Activated CD4-positive, CD25-positive, alpha-beta regulatory T cell treated with anti-CD3 and anti-CD28 coated beads, Interleukin-2, amount 50 U/mL, for 24 hours (primary cell): ENCODE measurements around the gene STARD10.
"Not testable (repeated sequence)": the region's sequence is repeated elsewhere in the genome, so short reads cannot be mapped to it uniquely, and the experiment has no call there.

Experiments used
- ATAC-seq, 2 donors: fragments of 150-1000 bp; cut with Tn5 transposase; one replicate each; pipeline ENCODE4 v1.10.0; 2021; ENCODE audit warnings: mild to moderate bottlenecking in 1 of 2, moderate library complexity in 1 of 2

STARD10 gene

DNA sequence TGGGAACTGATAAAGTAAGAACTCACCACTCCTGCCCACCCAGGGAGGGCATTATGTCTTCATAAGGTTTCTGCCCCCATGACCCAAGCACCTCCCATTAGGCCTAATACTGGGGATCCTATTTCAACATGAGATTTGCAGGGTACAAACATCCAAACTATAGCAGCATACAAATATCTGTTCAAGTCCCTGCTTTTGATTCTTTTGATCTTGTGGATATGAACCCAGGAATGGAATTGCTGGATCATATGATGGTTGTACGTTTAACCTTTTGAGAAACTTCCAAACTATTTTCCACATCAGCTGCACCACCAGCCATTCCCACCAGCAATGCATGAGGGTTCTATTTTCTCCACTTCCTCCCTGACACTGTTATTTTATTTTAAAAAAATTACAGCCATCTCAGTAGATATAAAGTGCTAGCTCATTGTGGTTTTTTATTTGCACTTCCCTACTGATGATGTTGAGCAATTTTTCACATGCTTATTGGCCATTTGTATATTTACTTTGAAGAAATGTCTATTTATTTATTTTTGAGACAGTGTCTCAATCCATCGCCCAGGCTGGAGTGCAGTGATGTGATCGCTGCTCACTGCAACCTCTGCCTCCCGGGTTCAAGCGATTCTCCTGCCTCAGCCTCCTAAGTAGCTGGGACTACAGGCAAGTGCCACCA lies 13.3 kb upstream of the STARD10 start:
- ATAC-seq: no peak

DNA sequence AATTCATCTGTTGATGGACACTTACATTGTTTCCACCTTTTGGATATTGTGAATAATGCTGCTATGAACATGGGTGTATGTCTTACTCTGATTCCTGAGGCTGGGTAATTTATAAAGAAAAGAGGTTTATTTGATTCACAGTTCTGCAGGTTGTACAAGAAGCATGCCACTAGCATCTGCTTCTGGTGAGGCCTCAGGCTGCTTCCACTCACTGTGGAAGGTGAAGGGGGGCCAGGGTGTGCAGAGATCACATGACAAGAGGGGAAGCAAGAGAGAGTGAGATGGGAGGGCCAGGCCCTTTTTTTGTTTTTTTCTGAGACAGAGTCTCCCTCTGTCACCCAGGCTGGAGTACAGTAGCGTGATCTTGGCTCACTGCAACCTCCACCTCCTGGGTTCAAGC lies 12.5 kb upstream of the STARD10 start:
- ATAC-seq: not testable (repeated sequence)

DNA sequence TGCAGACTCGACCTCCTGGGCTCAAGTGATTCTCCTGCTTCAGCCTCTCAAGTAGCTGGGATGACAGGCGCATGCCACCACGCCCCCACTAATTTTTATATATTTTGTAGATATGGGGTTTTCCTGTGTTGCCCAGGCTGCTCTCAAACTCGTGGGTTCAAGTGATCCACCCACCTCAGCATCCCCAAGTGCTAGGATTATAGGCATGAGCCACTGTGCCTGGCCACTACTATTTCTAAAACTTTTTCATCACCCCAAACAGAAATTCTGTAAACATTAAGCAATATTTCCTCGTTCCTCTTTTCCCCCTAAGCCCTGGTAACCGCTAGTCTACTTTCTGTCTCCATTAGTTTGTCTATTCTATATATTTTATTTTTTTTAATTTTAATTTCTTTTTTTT lies 11.4 kb upstream of the STARD10 start:
- ATAC-seq: no peak

DNA sequence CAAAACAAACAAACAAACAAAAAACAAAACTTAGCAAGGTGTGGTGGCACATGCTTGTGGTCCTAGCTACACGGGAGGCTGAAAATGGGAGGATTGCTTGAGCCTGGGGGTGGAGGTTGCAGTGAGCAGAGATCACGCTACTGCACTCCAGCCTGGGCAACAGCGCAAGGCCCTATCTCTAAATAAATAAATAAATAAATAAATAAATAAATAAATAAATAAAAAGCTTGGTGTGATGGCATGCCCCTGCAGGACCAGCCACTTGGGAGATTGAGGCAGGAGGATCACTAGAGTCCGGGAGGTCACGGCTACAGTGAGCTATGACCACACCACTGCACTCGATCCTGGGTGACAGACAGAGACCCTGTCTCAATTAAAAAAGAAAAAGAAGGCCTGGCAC lies 9.0 kb upstream of the STARD10 start:
- ATAC-seq: no peak

DNA sequence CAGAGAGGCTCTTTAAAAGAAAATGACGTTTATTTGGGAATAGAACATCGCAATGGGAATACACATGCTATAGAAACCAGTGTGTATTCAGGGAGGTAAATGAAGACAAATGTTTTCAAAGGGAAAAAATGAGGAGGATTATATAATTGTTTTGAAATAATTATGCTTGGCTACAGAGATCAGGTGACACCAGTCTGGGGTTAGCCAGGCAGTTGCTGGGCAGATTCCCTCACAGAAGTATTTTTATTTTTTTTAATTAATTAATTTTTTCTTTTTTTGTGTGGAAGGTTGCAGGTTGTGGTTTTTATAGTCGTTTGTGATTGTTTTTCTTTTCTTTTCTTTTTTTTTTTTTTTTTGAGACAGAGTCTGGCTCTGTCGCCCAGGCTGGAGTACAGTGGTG lies 5.6 kb upstream of the STARD10 start:
- no peak for ATAC-seq

DNA sequence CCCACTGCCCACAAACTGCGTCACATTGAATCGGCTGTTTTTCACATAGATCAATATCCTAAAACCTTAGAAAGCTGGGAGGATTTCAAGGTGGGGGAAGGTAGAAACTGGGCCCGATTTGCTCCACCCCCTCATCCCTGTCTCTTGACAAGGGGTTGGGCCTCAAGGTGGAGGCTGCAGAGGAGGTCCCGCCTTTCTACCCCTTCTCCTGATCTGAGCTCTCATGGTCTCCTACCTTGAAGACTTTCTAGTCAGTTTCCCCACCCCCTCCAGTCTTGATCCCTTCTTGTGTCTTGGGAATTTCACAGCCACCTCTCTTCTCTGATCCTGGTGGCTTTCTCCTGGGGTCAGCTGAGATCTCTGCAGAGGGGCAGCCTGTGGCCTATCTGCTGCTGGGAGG lies 4.5 kb upstream of the STARD10 start:
- no peak for ATAC-seq

DNA sequence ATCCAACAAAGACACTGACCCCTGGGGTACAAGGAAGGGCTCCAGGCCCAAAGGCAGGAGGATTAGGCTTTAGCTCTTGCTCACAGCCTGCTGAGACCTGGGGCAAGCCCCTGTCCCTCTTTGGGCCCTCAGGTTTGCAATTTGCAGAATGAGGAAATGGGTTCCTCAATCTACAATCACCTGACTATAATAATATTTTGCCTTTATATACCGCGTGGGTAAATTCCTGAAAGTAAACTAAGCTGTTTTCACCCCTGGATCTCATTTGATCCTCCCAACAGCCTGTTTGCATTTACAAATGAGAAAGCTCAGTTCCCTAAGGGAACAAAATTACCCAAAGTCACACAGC lies 797 bp downstream of the STARD10 start:
- no peak for ATAC-seq

DNA sequence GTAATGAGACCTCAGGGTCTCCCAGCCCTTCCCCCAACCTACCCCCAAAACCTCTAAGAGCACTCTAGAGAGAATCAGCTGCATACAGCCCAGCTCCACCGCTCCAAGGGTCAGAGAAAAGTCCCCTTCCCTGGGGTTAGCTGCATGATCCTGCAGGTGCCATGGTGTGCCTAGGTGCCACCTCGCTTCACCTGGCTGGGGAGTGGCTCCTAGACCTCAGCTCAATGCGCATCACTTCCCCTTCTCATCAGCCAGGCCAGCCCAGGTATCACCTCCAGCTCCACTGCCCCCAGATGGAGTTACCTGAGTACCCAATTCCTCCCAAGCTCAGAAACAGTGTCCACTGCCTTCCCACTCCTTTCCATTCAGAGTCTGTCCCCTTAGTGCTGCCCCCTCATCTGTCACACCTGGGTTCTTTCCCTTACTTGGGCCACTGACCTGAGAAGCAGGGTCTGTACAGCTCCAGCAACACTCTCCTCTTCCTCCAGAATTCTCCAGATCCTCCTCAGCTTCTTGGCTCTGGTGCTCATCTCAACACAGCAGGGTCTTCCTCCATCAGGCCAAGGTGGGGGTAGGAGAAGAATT lies 1.3 kb downstream of the STARD10 start:
- no peak for ATAC-seq

DNA sequence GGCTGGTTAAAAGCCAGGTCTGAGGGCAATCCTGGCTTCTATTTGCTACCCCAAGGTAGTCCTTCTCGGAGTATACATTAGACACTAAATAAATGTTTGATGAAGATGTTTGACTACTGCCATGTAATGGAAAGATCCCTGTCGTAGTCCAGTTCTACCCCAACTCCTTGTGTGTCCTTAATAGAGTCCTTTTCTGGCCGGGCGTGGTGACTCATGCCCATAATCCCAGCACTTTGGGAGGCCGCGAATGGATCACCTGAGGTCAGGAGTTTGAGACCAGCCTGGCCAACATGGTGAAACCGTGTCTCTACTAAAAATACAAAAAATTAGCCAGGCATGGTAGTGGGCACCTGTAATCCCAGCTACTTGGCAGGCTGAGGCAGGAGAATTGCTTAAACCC lies 2.6 kb downstream of the STARD10 start:
- not testable (repeated sequence) for ATAC-seq

DNA sequence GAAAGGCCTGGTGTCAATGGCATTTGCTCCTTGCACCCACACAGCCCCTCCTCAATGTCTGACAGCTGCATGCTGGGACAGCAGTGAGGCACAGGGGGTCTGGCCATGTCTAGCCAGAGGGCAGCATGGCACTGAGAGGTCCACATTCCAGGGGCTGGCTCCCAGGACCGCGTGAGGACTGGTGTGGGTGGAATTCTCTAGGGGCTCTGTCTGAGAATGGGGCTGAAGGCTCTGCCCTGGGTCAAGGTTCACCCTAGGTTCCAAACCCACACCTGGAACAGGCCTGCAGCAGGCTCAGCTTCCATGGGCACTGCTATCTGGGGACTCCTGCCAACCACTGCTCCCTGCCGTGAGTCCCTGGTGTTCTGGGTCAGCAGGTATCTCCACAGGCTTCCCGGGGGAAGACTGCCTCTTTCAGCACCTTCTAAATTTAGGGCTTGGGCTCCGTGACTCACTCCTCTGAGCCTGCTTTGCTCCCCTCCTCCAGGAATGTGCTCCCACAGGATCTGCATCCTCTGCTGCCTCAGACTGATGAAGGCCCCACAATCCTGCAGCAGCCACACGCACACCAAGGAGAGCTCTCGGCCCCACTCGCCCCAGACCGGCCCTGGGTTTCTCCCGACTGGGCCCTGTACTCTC lies 4.2 kb downstream of the STARD10 start:
- no peak for ATAC-seq

DNA sequence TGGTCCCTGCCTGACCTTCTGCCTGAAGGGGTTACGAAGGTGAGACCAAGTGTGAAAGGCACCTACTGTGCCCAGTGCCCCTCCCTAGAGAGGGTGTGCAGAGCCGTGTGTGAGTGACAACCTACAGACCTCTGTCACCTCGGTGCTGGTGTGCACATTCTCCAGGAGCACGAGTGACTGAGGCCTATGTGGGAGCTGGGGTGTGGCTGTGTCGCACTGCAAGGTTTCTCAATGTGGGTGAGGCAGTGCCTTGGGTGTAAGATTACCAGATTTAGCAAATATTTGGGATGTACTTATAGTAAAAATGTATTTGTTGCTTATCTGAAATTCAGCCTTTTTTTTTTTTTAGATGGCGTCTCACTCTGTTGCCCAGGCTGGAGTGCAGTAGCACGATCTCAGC lies 5.6 kb downstream of the STARD10 start:
- ATAC-seq: no peak

DNA sequence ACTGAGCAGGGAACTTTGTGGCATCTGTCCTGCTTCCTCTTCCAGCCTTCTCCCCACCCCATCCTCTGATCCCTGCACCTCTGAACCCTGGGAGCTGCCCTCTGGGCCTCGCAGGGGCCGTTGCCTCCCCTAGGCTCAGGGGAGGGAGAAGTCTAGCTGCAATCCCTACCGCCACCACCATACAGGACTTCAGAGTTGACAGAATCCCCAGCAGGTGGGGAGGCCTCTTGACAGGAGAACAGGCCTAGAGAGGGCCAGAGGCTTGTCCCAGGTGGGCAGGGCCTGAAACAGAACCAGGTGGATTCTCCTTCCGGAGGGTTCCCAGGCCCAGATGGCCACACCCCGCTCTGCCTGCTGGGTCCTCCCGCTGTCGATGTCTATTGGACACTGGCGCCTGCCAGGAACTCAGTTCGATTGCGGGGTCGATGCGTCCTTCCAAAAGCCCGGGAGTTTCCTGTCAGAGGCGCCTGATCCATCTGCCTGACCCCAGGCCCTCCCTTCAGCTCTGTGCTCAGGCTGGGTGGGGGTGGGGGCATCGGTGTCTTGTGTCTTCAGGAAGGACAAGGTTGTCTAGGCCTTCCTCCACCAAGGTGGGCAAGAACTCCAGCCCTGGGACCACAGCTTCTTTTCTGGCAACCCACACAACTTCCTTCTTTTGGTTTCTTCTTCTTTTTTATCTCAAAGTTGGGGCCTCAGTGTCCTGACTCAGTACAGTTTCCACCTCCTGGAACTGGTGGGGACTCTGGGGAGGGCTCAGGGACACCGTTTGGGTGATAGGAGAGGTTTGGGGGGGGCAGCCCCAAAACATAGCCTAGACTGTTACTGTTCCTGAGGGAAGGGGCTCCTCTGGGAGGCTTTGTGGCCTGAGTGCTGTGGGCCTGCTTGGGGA lies 6.4 kb downstream of the STARD10 start:
- ATAC-seq: peak; percentile 45 to 52

DNA sequence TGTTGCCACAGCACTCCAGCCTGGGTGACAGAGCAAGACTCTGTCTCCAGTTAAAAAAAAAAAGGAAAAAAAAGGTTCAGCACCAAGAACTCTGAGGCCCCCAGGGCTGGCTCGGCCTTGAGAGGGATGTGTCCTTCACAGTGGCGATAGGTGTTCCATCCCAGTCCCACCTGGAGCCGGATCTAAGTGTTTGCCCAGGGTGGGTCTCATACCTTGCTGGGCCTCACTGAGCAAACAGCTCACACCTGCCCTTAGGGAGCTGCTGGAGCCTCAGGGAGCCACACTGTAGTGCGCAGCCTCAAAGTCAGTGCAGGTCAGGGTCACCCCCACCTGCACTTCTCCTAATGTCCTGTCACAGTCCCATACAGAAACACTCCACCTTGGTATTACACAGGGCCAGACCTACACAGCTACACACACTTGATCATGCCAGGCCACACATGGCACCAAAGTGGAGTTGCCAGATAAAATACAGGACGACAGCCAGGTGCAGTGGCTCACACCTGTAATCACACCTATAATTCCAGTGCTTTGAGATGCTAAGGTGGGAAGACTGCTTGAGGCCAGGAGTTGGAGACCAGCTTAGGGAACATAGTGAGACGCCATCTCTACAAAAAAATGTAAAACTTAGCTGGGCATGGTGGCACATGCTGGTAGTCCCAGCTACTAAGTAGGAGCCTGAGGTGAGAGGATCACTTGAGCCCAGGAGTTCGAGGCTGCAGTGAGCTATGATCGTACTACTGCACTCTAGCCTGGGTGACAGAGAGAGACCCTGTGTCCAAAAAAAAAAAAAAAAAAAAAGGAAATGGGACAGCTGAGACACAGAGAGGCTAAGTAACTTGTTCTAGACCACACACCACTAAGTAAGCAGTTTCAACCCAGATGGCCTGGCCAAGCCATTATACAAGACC lies 7.3 kb downstream of the STARD10 start:
- ATAC-seq: no peak

DNA sequence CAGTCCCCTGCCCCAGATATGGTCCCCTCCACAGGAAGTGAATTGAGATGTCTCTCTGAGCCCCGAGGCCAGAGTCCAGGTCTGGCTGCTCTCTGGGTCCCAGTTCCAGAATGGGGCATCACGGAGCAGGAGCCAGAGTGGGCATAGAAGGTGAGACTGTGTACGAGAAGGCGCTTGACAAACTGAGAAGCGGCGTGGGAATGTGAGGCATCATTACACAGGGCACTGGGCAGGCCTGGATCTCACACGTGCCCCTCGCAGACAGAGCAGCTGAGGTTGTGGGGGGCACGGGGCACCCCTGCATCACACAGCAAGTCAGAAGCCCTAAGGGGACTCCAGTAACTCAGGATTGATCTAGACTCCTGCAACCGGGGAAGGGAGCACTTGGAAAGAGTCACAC lies 9.2 kb downstream of the STARD10 start:
- no peak for ATAC-seq

DNA sequence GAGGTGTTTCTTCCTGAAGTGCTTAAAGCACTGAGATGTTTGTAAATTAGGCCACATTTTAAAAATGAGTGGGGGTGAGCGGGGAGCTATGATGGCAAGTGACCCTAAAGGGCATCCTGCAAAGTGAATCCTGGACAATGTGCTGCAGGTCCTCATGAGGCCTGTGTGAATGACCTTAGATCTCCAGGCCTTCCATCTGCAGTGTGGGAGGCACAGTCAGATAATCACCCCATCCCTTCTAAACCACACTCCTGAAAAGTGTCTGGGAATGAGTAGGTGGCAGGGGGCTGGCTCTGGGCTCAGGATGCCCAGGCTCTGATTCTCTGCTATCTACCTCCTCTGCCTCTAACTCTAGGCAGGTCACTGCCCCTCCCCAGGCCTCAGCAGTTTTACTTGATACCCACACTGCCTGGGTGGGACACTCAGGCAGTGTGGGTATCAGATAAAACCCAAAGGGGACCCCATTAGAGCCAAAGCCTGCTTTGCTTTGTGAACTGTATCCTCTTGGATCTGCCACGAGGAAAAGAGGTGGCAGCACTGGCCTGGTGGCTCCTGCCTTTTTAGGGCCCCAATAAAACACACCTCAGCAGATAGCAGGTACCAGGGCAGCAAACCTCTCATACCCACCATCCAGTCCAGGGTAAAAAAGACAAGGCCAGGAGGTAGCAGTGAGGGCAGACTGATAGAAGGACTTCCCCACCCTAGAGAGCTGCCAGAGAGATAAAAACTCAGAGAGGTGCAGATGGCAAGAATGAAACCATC lies 10.5 kb downstream of the STARD10 start:
- ATAC-seq: no peak

DNA sequence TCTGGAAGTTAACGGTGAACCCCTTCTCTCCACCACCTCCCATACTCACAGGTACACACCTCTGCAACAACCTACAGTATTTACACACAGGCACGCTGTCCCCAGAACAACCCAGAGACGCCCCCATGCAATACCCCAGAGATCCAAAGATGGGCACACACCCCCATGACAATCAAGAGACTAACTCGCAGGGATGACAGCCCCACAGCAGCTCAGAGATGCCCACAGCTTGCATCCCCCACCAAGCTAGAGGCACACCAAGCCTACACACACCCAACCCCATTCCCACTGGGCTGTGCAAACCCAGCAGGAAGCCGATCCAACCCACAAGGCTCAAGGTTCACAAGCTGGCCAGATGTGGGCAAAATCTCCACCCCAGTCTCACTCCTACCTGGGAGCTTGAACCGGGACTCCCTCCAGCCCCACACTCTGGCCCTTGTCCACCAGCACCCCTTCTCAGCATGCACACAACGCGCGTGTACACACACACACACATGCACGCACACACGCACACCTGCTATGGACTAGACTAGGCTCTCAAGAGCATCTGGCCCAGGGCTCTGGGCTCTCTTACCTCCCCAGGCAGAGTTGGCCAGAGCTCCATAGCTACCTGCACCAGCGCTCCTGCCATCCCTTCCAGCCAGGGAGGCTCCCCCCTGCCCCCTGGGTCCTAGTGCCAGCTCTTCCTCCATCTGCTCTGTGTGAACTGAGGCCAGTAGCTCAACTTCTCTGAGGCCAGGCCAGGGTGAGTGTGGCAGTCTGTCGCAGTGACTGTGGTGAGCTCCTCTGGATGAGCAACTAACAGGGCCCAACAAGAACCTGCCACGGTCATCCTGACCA lies 11.5 kb downstream of the STARD10 start:
- peak; percentile 8 to 11 for ATAC-seq

DNA sequence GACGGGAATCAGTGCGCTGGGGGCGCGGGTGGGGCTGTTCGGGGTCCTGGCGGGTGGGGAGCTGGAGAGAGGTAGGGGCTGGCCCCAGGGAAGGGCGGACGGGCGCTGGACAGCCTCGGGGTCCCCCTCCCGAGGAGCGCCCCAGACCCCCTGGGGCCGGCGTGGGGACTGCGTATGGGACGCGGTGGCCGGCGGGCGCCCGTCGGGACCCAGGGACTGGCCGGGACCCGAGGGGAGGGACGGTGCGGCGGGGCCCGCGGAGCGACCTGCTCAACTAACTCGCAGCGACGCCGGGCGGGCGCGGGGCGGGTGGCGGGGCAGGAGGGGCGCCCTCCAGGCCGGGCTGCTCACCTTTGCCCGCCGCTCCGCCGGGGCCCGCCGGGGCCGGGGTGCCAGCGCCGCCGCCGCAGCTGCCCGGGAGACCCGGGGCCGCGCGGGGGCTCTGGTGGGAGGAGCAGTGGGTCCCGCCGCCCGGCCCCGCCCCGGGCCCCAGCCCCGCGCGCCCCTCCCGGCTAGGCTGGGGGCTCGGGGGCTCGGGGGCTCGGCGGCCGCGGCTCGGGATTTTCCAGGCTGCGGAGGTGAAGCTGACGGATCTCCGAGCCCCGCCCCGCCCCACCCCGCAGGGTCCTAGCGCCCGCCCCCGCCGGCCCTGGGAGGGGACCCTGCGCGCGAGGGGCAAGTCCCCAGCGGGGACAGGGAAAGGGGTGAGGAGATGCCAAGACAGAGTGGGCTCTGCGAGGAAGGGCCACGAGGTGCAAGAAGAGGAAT lies 12.3 kb downstream of the STARD10 start:
- ATAC-seq: peak; percentile 71 to 76

DNA sequence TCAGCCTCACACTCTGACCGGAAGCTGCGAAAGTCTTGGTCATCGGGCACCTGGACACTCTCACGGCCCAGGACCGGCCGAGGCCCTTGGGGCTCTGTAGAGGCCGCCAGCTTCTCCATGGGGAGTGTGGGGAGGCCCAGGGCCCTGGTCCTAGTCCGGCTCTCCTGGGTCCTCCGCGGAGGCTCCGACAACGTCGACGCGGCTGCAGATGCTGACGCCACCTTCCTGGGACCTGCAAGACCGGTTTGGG lies 12.9 kb downstream of the STARD10 start:
- no peak for ATAC-seq

DNA sequence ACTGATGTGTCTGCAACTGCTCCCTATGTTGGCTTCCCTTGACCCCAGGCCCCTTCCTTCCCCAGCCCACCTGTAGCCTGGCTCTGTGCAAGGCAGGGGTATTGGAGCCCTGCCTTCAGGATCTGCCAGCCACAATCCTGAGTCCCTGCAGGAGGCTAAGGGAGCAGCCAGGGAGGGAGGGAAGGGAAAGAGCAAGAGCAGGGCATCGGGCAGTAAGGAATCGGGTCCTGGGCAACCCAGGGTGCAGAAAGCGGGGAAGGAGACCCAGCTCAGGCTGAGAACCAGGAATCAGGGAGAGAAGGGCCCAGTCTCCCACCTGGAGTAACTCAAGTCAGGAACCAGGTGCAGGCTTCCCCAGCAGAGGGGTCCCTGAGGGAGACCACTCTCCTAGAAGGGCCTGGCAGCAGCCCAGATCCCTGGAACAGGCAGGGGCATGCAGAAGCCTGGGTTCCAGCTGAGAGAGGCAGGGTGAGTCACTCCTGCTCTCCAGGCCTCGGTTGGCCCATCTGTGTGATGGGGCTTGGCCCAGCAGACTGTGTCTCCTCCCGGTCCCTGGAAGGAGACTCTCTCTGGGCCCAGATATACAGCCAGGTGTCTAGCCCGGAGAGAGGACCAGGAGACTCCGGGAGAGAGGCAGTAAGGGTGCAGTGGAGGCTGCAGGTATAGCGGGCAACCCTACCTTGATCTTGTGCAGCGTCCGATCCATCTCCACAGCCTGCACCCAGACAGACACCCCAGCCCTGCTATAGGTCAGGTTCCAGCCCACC lies 13.4 kb downstream of the STARD10 start:
- no peak for ATAC-seq
